ENCODE results near the gene KRTAP5-8.

DNA sequence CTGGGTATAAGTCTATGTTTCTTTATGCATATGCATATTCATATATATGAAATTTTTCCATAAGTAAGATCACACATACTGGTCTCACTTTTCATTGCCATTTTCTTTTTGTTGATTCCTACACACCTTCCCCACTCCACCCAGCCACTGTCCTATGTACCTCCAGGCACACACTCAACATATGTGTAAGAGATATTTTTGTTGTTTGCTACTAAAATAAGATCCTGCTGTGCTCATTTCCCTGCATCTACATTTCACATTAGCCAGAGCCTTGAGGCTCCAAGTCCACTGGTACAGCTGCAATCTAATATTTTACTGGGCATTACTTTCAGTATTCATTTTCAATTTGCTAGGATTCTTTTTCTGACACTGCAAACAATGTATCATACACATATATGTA lies 19.4 kb downstream of the KRTAP5-8 start:
- TF ChIP-seq CTCF (IDR thresholded peaks at IDR 0.05 in 2 of 3, conservative IDR thresholded peaks at IDR 0.05 in 1 of 3; ENCODE audit: borderline replicate concordance in 1 of 3, insufficient read depth in 1 of 3, low read depth in 2 of 3, low read length in 2 of 3) (no peak), ELF1 (IDR thresholded peaks at IDR 0.05; ENCODE audit: borderline replicate concordance, low read depth) (no peak), POLR2A (IDR thresholded peaks at IDR 0.05; ENCODE audit: borderline replicate concordance, extremely low read depth, insufficient read depth, insufficient read length) (no peak)
- TF ChIP-seq, protein P1, sequence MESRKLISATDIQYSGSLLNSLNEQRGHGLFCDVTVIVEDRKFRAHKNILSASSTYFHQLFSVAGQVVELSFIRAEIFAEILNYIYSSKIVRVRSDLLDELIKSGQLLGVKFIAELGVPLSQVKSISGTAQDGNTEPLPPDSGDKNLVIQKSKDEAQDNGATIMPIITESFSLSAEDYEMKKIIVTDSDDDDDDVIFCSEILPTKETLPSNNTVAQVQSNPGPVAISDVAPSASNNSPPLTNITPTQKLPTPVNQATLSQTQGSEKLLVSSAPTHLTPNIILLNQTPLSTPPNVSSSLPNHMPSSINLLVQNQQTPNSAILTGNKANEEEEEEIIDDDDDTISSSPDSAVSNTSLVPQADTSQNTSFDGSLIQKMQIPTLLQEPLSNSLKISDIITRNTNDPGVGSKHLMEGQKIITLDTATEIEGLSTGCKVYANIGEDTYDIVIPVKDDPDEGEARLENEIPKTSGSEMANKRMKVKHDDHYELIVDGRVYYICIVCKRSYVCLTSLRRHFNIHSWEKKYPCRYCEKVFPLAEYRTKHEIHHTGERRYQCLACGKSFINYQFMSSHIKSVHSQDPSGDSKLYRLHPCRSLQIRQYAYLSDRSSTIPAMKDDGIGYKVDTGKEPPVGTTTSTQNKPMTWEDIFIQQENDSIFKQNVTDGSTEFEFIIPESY (IDR thresholded peaks at IDR 0.05; ENCODE audit: extremely low read depth, insufficient replicate concordance, low read length) = no peak
- TF ChIP-seq, protein P2, sequence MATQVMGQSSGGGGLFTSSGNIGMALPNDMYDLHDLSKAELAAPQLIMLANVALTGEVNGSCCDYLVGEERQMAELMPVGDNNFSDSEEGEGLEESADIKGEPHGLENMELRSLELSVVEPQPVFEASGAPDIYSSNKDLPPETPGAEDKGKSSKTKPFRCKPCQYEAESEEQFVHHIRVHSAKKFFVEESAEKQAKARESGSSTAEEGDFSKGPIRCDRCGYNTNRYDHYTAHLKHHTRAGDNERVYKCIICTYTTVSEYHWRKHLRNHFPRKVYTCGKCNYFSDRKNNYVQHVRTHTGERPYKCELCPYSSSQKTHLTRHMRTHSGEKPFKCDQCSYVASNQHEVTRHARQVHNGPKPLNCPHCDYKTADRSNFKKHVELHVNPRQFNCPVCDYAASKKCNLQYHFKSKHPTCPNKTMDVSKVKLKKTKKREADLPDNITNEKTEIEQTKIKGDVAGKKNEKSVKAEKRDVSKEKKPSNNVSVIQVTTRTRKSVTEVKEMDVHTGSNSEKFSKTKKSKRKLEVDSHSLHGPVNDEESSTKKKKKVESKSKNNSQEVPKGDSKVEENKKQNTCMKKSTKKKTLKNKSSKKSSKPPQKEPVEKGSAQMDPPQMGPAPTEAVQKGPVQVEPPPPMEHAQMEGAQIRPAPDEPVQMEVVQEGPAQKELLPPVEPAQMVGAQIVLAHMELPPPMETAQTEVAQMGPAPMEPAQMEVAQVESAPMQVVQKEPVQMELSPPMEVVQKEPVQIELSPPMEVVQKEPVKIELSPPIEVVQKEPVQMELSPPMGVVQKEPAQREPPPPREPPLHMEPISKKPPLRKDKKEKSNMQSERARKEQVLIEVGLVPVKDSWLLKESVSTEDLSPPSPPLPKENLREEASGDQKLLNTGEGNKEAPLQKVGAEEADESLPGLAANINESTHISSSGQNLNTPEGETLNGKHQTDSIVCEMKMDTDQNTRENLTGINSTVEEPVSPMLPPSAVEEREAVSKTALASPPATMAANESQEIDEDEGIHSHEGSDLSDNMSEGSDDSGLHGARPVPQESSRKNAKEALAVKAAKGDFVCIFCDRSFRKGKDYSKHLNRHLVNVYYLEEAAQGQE (IDR thresholded peaks at IDR 0.05; ENCODE audit: low read depth) = no peak

Measured in HCT116 (cell line).